K562 (cell line): ENCODE results near the gene UBE2J2. TPM values are rescaled to one million over a fixed set of nuclear protein-coding genes. Genes with fewer than 3 reads are reported as not detected.
A peak's percentile ranks its signal among the peaks of the same experiment; 100 is the strongest.

ENCODE experiments used
- ARID3A ChIP-seq: IDR thresholded peaks from 2 replicates; pipeline ENCODE4 v1.6.1; 2012; ENCODE audit warnings: low read depth, low read length, improper control_type of control experiment, borderline replicate concordance
- BRCA1 ChIP-seq, 2 experiments: fragments of 450-650 bp in 1 of 2; sonication (generic) in 1 of 2; formaldehyde crosslinking in 1 of 2; IDR thresholded peaks; 2 replicates each; pipeline versions ENCODE4 v1.5.0 to v1.6.1; 2017 to 2020; ENCODE audit warnings: mild to moderate bottlenecking in 1 of 2, missing genetic modification reagents in 1 of 2
- CBX1 ChIP-seq: sonication (generic); IDR thresholded peaks from 2 replicates; pipeline ENCODE4 v1.6.1; 2016; ENCODE audit warnings: antibody characterized with exemption, low read depth, mild to moderate bottlenecking
- HNRNPLL ChIP-seq: fragments of 200-400 bp; formaldehyde crosslinking; IDR thresholded peaks from 2 replicates; pipeline ENCODE4 v1.6.1; 2017; ENCODE audit warnings: low read length, low read depth, mild to moderate bottlenecking; ENCODE audit not compliant: poor library complexity, severe bottlenecking
- KAT8 ChIP-seq: fragments of 450-650 bp; IDR thresholded peaks from 2 replicates; pipeline ENCODE4 v1.6.1; 2016; ENCODE audit warnings: low read depth, mild to moderate bottlenecking
- MAFG ChIP-seq: fragments of 450-650 bp; conservative IDR thresholded peaks from 2 replicates; pipeline ENCODE4 v1.6.1; 2016; ENCODE audit warnings: missing genetic modification characterization, missing compliant biosample characterization
- MBD1 ChIP-seq: fragments of 250-450 bp; sonication (Bioruptor Pico); IDR thresholded peaks from 2 replicates; pipeline ENCODE4 v1.8.0; 2022; ENCODE audit warnings: inconsistent platforms
- NFATC3 ChIP-seq: fragments of 450-650 bp; IDR thresholded peaks from 2 replicates; pipeline ENCODE4 v1.6.1; 2017; ENCODE audit warnings: mild to moderate bottlenecking
- NFXL1 ChIP-seq: fragments of 450-650 bp; formaldehyde crosslinking; IDR thresholded peaks from 2 replicates; pipeline ENCODE4 v1.4.0; 2021; ENCODE audit warnings: mild to moderate bottlenecking
- NR3C1 ChIP-seq: sonication (generic); formaldehyde crosslinking; IDR thresholded peaks from 2 replicates; pipeline ENCODE4 v1.8.1; 2022; ENCODE audit warnings: missing genetic modification reagents
- SMARCA5 ChIP-seq: fragments of 450-650 bp; IDR thresholded peaks from 2 replicates; pipeline ENCODE4 v1.6.1; 2016
- SMARCB1 ChIP-seq: IDR thresholded peaks from 2 replicates; pipeline ENCODE4 v1.6.1; 2011; ENCODE audit warnings: improper control_type of control experiment, low read depth; ENCODE audit not compliant: insufficient read length
- SREBF1 ChIP-seq: fragments of 150-350 bp; IDR thresholded peaks from 2 replicates; pipeline ENCODE4 v1.6.1; 2014; ENCODE audit warnings: antibody characterized with exemption, low read depth, low read length, borderline replicate concordance
- TCF15 ChIP-seq: fragments of 250-450 bp; sonication (Bioruptor Pico); IDR thresholded peaks from 2 replicates; pipeline ENCODE4 v1.8.0; 2022; ENCODE audit warnings: moderate library complexity, mild to moderate bottlenecking, inconsistent platforms
- TOE1 ChIP-seq, 2 experiments: fragments of 450-650 bp in 1 of 2; sonication (generic) in 1 of 2; formaldehyde crosslinking in 1 of 2; IDR thresholded peaks; 2 replicates each; pipeline versions ENCODE4 v1.7.1 to v1.8.0; 2016 to 2022; ENCODE audit warnings: borderline replicate concordance in 2 of 2, mild to moderate bottlenecking in 2 of 2, antibody characterized with exemption in 1 of 2, inconsistent platforms in 1 of 2, low read depth in 1 of 2, missing genetic modification reagents in 1 of 2, moderate library complexity in 1 of 2
- ZFP30 ChIP-seq: fragments of 250-450 bp; sonication (Bioruptor Pico); IDR thresholded peaks from 2 replicates; pipeline ENCODE4 v1.8.0; 2022; ENCODE audit warnings: moderate library complexity, mild to moderate bottlenecking, inconsistent platforms, borderline replicate concordance
- ZKSCAN8 ChIP-seq: fragments of 200-800 bp; sonication (Bioruptor generic); IDR thresholded peaks from 2 replicates; pipeline ENCODE4 v1.6.1; 2016; ENCODE audit warnings: missing genetic modification characterization, missing compliant biosample characterization
- polyA plus RNA-seq, 8 experiments: library from polyadenylated mRNA; depleted of rRNA in 4 of 8; stranded (reverse) in 5 of 8; unstranded in 3 of 8; fragments of >200 nt; fragmentation: Nextera tagmentation in 2 of 8; fragmentation: Illumina TruSeq in 1 of 8; extraction: Ambion mirVana in 2 of 8; extraction: Trizol in 1 of 8; gene quantifications; 2 replicates each; pipeline versions ENCODE4 v1.2.1 to v1.2.3, GENCODE V29; 2011 to 2014; ENCODE audit warnings: inconsistent platforms in 1 of 8, missing spikeins in 1 of 8
- total RNA-seq, 7 experiments: library from RNA; depleted of rRNA in 6 of 7; stranded (reverse); fragments of >200 nt in 6 of 7; fragmentation: Illumina TruSeq in 2 of 7; extraction: Trizol in 2 of 7; gene quantifications; 2 replicates each; pipeline versions ENCODE4 v1.2.1 to v1.2.3, GENCODE V29; 2011 to 2021; ENCODE audit warnings: low replicate concordance in 1 of 7
- TF ChIP-seq, protein P1 (sequence below): fragments of 450-650 bp; IDR thresholded peaks from 2 replicates; pipeline ENCODE4 v1.7.1; 2018; ENCODE audit warnings: mild to moderate bottlenecking, low read depth; ENCODE audit not compliant: partially characterized antibody
- TF ChIP-seq, protein P2 (sequence below): sonication (generic); formaldehyde crosslinking; IDR thresholded peaks from 2 replicates; pipeline ENCODE4 v1.8.1; 2022; ENCODE audit warnings: missing genetic modification reagents

Gene UBE2J2
- total and polyA plus RNA-seq, 9 of the 15 experiments (the other 6 are each of a cell fraction or from before 2014, with no cell fraction given), result 0.93 to 112 (median 75.5) TPM

DNA sequence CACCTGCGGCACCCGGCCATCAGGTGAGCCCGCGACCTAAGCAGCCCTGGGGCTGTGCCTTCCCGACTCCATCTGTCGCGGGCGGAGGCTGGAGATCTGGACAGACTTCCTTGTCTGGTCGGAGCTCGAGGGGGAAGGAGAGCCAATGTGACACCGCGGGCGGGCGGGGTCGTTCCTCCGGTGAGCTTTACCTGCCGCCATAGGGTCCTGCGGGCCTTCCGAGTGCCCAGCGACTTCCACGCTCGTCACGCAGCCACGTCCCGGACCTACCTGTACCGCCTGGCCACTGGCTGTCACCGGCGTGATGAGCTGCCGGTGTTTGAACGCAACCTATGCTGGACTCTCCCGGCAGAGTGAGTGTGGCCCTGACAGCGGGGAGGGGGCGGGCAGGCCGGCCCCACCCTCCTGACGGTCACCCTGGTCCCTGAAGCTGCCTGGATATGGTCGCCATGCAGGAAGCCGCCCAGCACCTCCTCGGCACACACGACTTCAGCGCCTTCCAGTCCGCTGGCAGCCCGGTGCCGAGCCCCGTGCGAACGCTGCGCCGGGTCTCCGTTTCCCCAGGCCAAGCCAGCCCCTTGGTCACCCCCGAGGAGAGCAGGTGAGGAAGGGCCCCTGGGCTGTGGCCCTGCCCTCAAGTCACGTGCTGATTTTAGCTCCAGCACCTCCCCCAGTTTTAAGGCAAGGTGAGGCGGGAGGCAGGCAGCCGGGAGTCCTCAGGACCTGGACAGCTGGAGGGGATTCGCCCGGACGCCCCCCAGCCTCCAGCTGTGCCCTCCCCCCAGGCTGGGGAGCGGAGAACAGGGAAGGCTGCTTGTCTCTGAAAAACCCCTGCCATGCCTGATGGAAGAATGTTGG is 35.8 kb upstream of the UBE2J2 start (continued):
- TF ChIP-seq TOE1 (IDR thresholded peaks at IDR 0.05; ENCODE audit: borderline replicate concordance) (peak; percentile 87), TOE1 (CRISPR knock-in tag; IDR thresholded peaks at IDR 0.05; ENCODE audit: borderline replicate concordance, low read depth) (0 out of 2 replicates have a peak, but pooled peaks have one; percentile 19), KAT8 (no peak), CBX1 (no peak), ARID3A (no peak), ZKSCAN8 (no peak), SMARCA5 (no peak), HNRNPLL (no peak), MBD1 (CRISPR knock-in tag) (no peak), NFATC3 (no peak), TCF15 (CRISPR knock-in tag) (no peak), BRCA1 (IDR thresholded peaks at IDR 0.05) (no peak), BRCA1 (CRISPR knock-in tag; IDR thresholded peaks at IDR 0.05) (no peak), ZFP30 (CRISPR knock-in tag) (no peak), MAFG (tag) (no peak), NR3C1 (CRISPR knock-in tag) (no peak; the same call in 1 of the 2 replicates), NFXL1 (no peak), SREBF1 (no peak), SMARCB1 (no peak)
- TF ChIP-seq, protein P1, sequence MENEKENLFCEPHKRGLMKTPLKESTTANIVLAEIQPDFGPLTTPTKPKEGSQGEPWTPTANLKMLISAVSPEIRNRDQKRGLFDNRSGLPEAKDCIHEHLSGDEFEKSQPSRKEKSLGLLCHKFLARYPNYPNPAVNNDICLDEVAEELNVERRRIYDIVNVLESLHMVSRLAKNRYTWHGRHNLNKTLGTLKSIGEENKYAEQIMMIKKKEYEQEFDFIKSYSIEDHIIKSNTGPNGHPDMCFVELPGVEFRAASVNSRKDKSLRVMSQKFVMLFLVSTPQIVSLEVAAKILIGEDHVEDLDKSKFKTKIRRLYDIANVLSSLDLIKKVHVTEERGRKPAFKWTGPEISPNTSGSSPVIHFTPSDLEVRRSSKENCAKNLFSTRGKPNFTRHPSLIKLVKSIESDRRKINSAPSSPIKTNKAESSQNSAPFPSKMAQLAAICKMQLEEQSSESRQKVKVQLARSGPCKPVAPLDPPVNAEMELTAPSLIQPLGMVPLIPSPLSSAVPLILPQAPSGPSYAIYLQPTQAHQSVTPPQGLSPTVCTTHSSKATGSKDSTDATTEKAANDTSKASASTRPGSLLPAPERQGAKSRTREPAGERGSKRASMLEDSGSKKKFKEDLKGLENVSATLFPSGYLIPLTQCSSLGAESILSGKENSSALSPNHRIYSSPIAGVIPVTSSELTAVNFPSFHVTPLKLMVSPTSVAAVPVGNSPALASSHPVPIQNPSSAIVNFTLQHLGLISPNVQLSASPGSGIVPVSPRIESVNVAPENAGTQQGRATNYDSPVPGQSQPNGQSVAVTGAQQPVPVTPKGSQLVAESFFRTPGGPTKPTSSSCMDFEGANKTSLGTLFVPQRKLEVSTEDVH, result no peak
- TF ChIP-seq, protein P2, sequence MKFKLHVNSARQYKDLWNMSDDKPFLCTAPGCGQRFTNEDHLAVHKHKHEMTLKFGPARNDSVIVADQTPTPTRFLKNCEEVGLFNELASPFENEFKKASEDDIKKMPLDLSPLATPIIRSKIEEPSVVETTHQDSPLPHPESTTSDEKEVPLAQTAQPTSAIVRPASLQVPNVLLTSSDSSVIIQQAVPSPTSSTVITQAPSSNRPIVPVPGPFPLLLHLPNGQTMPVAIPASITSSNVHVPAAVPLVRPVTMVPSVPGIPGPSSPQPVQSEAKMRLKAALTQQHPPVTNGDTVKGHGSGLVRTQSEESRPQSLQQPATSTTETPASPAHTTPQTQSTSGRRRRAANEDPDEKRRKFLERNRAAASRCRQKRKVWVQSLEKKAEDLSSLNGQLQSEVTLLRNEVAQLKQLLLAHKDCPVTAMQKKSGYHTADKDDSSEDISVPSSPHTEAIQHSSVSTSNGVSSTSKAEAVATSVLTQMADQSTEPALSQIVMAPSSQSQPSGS (CRISPR knock-in tag), result no peak
